ENCODE data around the gene FOLR1.

The FOLR1 gene

GRCh38 chr11:72236774-72237111, 44.8 kb downstream of the FOLR1 start:
- DNase-seq = no peak

GRCh38 chr11:72237112-72237931, 45.4 kb downstream of the FOLR1 start:
- DNase-seq = no peak

GRCh38 chr11:72238040-72238450, 46.1 kb downstream of the FOLR1 start:
- DNase-seq = no peak

GRCh38 chr11:72238492-72239312, 46.8 kb downstream of the FOLR1 start:
- no peak for DNase-seq

GRCh38 chr11:72239313-72239848, 47.4 kb downstream of the FOLR1 start:
- no peak for DNase-seq

- DNase-seq = no peak
These were observed 48.0 kb downstream of the FOLR1 start for GRCh38 chr11:72239849-72240460.

- no peak for DNase-seq
These were observed 48.7 kb downstream of the FOLR1 start for GRCh38 chr11:72240461-72241290.

- DNase-seq = no peak
These were observed 49.4 kb downstream of the FOLR1 start for GRCh38 chr11:72241291-72241781.

GRCh38 chr11:72242141-72242540, 50.2 kb downstream of the FOLR1 start:
- no peak for DNase-seq

GRCh38 chr11:72243173-72244059, 51.5 kb downstream of the FOLR1 start:
- DNase-seq = no peak

- no peak for DNase-seq
These were observed 52.1 kb downstream of the FOLR1 start, which contains the start of gene PHOX2A for GRCh38 chr11:72244060-72244360. TSS of gene PHOX2A (minus strand) at chr11:72244176. CDS start at chr11:72244004, 172 bp downstream.

- DNase-seq = no peak
These were observed 52.7 kb downstream of the FOLR1 start for GRCh38 chr11:72244361-72245262.

GRCh38 chr11:72245263-72245816, 53.4 kb downstream of the FOLR1 start:
- DNase-seq = no peak
